MV-4-11 (cell line): ENCODE measurements around the gene CYB561A3.

Experiments used
- DNase-seq: peaks from one replicate; lab custom pipeline; 2025; lab: John Stamatoyannopoulos, UW

Gene CYB561A3

DNA sequence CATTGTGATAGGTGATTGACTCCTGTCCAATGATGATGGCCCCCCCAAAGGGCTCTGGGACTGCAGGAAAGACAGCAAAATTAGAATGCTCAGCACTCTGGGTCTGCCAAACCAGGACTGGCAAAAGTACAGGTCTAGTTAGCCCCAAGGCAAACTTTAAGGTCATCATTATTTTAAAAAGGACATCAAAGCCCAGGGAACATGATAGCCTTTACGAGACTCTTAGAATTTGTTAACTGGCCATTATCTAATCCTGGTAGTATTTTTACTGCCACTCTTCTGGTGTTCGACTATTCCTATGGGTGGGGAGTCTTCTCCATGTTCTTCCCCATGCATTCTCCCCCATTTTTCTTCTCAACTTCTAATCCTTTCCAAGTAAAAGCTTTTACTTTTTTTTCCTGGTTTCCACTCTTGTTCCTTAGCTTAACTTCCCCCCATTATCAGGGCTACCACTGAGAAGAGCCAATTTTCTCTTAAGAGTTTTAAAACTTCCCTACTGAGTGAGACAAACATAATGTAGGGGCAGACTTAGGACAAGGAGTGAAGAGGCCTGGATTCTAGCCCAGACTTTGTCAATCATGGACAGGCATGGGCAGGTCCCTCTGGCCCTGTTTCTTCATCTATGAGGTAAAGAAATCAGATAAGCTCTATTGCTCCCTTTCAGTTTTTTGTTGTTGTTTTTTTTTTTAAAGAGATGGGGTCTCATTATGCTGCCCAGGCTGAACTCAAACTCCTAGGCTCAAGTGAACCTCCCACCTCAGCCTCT lies 35.9 kb downstream of the CYB561A3 start:
- no peak for DNase-seq

DNA sequence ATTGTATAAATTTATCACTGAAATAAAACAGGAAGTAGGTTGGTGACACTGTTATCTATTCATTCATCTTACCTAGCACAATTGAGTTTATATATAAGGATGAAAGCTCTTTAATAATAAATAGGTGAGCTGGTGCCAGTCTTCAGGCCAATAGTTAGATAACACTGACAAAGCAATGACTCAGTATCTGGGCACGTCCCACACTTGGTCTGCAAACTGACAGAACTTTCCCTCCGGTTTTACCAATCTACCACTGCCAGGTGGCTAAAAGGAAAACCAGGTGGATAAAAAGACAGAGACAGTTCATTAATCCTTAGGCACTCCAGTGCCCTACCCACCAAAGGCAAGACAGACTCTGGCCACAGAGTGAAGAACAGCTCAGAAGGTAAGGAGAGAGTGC lies 46.4 kb downstream of the CYB561A3 start:
- no peak for DNase-seq

DNA sequence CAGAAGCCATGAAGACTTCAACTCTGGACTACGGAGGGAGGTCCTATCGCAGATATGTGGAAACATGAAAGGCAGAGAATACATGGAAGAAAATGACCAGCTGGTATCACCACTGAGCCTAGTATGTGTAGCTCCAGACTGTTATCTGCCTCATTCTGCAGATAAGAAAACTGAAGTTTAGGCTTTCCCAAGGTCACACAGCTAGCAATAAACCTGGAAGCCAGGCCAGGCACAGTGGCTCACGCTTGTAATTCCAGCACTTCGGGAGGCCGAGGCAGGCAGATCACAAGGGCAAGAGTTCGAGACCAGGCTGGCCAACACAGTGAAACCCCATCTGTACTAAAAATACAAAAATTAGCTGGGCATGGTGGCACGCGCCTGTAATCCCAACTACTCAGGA lies 50.9 kb downstream of the CYB561A3 start:
- DNase-seq: no peak

DNA sequence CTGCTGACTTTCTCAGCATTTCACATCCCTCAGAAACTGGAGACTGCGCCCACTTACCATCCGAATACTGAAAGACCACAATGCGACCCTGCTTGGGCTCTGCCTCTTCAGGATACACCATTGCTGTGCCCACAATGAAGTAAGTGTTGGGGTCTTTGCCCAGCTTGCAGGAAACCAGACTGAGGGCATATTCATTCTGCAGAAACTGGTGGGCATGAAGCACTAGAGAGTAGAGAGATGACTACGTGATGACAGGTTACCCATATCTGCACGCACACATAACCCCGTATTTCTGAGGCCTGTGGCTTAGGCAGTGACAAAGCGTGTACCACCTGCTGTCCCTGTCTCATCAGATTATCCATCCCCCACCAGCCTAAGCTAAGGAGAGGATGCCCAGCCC lies 51.9 kb downstream of the CYB561A3 start:
- DNase-seq: no peak

DNA sequence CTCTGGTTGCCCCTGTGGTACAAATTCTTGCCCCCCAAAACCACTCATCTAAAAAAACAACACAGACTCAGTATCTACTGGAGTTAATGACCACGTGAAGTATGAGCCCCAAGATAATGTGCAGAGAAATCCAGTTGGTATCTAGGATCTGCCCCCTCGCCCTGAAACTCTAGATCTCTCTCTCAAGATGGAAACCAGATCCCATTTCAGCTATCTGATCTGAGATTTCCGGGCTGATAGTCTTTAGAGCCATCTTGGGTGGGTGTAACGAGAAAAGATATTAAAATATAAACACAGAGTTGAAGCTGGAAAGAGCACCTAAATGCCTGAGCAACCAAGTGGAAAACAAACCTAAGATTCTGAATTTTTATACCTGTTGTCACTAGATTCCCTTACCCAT lies 52.5 kb downstream of the CYB561A3 start:
- DNase-seq: no peak

DNA sequence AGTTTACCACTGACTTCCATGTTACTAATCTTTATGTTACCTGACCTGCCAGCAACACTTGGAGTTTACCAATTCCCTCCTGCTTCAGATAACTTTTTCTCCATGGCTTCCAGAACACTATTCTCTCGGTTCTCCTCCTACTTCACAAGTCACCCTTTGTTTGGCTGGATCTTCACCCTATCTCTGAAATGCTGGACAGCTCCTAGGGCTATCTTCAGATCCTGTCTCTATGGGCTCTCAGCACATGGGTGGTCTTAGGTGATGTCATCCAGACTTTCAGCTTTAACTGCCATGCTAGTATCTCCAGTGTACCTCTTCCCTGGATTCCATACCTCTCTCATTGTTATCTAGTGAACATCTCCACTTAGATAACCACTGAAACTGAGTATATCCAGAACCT lies 54.3 kb downstream of the CYB561A3 start:
- DNase-seq: no peak

DNA sequence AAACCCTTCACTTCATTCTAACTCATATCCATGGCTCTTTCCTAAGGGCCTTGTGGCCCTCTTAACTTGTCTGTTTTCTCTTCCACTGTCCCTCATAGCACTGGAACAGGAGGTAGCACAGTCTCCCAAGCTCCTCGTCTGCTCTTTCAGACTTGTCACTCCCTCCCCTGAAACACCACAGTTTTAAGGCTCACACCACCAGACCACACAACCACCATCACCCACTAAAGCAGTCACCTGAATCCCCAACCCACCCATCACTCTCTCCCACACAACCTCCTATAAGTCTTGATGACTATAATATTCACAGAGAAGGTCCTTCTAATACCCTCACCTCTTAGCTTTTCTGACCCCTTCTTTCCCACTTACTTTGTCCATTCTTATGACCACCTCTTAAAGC lies 55.5 kb downstream of the CYB561A3 start:
- DNase-seq: no peak

DNA sequence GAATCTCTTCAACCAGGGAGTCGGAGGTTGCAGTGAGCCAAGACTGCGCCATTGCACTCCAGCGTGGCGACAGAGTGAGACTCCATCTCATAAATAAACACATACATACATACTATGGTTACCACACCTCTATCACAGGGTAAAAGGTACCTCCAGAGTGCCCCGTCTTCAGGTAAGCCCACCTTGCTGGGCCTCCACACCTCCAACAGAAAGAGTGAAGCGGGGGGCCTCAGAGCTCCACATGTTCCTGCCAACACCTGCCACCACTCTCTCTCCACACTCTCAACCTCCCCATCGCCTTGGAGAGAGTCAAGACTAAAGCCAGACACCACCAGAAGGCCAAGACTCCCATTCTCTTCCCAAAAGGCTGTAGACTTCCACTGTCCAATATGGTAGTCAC lies 56.3 kb downstream of the CYB561A3 start:
- DNase-seq: no peak

DNA sequence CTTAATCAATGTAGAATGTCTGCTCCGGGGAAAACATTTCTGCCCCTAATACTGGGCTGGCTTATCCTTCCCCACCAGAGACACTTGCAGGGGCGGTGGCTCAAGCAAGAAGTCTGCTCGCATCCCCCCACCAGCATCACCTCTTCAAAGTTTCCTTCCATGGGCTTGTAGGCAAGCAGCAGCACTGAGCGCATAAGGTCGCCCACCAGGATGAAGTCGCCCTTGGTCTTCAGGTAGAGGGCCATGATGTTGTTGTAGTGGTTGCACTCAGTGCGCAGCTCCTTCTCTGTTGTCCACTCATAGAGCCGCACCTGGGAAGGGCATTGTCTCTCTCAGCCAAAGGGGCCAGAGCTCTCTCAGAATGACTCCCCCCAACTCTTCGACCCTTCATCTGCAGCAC lies 58.0 kb downstream of the CYB561A3 start:
- no peak for DNase-seq

DNA sequence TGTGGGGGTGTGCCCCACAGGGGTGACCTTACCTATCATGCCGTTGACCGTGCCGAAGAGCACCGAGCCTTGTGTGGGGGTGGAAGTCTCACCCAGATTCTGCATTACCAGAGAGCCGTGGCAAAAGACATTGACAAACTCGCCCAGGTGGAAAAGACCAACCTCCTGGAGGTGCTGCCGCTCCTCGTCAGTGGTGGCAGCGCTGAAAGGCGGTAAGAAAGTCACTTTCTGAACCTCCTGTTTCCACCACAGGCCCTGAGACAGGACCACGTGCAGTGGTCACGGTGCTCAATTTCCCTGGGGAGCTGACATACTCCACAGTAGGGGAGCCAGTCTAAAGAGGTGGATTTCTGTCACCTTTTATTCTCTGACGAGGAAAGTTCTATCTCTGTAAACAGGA lies 59.1 kb downstream of the CYB561A3 start:
- no peak for DNase-seq
